ENCODE data around the gene VPS33A.
"Not testable (repeated sequence)": the region's sequence is repeated elsewhere in the genome, so short reads cannot be mapped to it uniquely, and the experiment has no call there.

The VPS33A gene

GRCh38 chr12:122266230-122266901 is at the start of gene VPS33A:
VPS33A (minus strand) TSS chr12:122266494; CDS start chr12:122266408, 86 bp downstream.
- peak; percentile 97 for DNase-seq (ENCODE audit: low spot score)

DNA sequence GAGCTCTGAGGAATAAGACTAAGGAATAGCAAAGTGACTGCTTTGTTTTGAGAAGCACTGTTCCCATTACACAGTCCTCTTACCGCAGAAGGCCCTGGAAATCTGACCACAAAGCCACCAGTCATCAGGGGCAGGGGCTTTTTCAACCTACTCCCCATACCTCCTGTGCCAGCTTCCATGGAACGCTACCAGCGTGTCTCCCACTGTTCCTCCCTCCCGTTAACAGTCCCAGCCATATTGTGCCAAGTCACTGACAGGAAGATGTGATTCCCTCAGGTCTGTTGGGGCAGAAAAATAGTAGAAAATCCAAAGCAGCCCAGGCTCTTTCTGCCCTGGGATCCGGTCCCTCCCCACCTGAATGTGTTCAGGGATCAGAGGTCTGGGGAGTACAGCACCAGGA is 46.6 kb upstream of the VPS33A start:
- DNase-seq (ENCODE audit: low spot score) = no peak

- DNase-seq (ENCODE audit: low spot score) = no peak
These were observed 45.4 kb upstream of the VPS33A start for GRCh38 chr12:122311696-122312095.

DNA sequence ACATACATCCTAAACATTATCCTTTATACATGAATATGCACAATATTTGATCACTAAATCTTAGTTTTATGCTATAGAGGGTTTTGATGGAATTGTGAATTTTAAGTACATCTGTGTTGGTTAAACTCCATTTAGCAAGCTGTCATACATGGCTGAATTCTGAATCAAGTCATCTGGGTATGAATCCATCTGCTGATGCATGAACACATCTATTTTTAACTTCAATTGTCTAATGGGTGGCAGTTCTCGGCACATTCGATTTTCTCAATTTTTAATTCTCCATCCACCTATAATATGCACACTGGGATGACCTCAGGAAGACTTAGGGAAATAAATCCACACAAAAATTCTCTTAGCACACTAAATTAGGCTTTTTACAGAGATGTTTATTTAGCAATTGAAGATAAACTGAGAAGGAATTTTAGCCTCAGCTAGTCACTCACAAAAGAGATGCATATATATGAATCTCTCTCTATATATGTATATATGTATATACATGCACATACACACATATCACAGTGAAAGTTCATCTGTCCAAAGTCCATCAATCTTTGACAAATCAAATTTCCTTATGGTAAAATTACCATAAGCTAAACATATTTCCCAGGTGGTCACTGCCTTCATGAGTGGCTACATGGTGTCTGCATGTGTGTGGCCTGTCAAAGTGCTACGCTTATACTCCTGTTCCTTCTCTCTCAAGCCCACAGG is 44.5 kb upstream of the VPS33A start:
- DNase-seq (ENCODE audit: low spot score) = no peak

- no peak for DNase-seq (ENCODE audit: low spot score)
These were observed 43.3 kb upstream of the VPS33A start for GRCh38 chr12:122309564-122310121.

- peak; percentile 23 for DNase-seq (ENCODE audit: low spot score)
These were observed 42.5 kb upstream of the VPS33A start for GRCh38 chr12:122308811-122309210.

GRCh38 chr12:122306407-122306806 is 40.1 kb upstream of the VPS33A start:
- no peak for DNase-seq (ENCODE audit: low spot score)

DNA sequence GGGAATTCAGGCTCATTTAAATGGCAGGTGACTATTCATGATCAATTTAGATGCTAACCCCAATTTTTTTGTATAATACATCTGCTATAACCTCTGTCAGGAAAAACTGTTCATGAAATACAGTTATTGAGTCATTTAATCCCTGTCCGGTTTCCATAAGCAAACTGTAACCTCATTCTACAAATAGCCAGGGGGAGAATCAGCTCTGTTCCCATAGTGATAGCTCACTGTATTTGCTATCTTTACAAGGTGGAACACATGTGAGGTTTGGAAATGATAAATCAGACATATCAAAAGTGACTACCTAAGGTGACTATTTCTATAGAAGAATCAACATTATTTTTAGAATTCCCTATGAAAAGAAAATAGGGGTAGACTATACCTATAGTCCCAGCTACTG is 38.6 kb upstream of the VPS33A start:
- no peak for DNase-seq (ENCODE audit: low spot score)

DNA sequence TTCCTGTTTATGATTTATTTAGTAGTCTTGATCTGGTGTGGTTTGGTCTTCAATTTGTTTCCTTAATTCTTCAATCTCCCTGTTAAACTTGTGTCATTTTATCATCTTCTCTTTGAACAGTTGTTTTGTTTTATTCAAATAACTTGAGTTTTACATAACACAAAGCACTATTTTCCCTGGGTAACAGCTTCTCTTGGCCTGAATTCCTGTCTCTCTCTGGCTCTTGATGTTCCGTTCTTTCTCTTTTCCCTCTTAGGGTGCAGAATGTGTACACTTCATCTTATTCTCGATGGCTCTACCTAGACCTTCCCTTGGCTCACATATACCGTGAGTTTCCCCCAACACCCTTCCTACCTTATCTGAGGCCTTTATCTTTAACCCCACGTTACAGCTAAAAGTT is 36.8 kb upstream of the VPS33A start:
- DNase-seq (ENCODE audit: low spot score) = no peak

- DNase-seq (ENCODE audit: low spot score) = no peak
These were observed 31.9 kb upstream of the VPS33A start for GRCh38 chr12:122298071-122298748.

GRCh38 chr12:122297494-122297893 is 31.2 kb upstream of the VPS33A start:
- no peak for DNase-seq (ENCODE audit: low spot score)

GRCh38 chr12:122295877-122296276 is 29.6 kb upstream of the VPS33A start:
- no peak for DNase-seq (ENCODE audit: low spot score)

GRCh38 chr12:122293081-122293480 is 26.8 kb upstream of the VPS33A start:
- no peak for DNase-seq (ENCODE audit: low spot score)

DNA sequence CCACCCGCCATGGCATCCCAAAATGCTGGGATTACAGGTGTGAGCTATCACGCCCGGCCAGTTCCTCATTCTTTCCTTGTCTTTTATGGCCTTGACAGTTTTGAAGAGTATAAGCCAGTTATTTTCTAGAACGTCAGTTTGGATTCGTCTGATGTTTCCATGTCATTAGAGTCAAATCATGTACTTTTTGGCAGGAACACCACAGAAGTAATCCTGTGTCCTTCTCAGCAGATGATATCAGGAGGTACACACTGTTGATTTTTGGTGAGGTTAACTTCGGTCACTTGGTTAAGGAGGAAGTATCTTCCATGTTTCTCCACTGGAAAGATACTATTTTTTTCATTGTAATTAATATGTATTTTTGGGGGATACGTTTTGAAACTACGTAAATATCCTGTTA is 25.1 kb upstream of the VPS33A start:
- no peak for DNase-seq (ENCODE audit: low spot score)

- no peak for DNase-seq (ENCODE audit: low spot score)
These were observed 17.4 kb upstream of the VPS33A start for GRCh38 chr12:122283680-122284079.

- DNase-seq (ENCODE audit: low spot score) = peak; percentile 76
These were observed 15.8 kb upstream of the VPS33A start for GRCh38 chr12:122282061-122282460.

DNA sequence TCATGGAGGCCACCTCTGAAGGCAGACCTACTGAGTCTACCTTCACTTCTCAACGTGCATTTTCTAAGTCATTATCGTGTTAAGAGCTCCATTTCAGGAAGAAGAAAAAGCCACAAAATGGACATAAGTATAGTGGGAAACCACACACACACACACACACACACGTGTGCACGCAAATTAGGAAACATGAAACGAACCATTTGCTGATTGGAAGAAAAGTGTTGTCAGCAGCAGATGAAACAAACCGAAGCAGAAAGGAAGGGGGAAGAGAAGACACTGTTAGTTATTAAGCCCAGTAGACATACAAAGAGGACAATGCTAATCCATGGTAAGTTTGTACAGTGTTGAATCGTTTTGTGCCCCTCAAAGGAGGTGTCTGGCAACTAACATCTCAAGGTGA is 9.9 kb upstream of the VPS33A start:
- no peak for DNase-seq (ENCODE audit: low spot score)

GRCh38 chr12:122275459-122275858 is 9.2 kb upstream of the VPS33A start:
- no peak for DNase-seq (ENCODE audit: low spot score)

DNA sequence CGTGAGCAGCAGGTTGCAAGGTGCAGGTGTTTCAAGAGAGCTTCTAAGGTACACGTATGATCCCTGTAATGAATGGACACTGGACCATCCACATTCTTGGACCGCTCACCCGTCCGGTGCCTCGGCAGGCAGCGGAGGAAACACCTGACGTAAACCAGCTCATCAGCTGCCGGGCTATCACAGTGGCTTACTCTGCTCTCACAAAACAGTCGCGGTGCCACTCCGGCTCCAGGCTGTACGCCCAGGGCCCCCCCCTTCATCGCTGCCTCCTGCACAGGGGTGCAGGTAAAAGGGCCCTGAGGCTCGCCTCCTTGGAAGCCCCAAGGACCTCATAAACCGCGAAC is 436 bp downstream of the VPS33A start:
- peak; percentile 46 for DNase-seq (ENCODE audit: low spot score)

- DNase-seq (ENCODE audit: low spot score) = no peak
These were observed 818 bp downstream of the VPS33A start for GRCh38 chr12:122265476-122265875.

DNA sequence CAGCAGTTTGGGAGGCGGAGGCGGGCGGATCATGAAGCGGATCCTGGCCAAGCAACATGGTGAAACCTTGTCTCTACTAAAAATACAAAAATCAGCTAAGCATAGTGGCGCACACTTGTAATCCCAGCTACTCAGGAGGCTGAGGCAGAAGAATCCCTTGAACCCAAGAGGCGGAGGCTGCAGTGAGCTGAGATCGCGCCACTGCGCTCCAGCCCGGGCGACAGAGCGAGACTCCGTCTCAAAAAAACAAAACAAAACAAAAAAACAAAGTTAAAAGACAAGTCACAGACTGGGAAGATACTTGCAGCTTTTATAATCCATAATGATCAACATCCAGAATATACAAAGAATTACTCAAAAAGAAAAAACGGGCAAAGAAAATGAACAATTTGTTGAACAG is 5.6 kb downstream of the VPS33A start:
- not testable (repeated sequence) for DNase-seq (ENCODE audit: low spot score)

DNA sequence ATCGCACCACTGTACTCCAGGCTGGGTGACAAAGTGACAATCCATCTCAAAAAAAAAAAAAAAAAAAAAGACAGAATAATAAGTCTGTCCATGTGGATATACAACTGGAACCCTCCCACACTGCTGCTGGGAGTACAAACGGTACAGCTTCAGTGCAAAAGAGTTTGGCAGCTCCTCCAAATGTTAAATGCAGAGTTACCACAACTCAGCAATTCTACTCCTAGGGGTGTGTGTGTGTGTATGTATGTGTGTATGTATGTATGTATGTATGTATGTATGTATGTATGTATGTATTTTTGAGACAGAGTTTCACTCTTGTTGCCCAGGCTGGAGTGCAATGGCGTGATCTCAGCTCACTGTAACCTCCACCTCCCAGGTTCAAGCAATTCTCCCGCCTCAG is 7.4 kb downstream of the VPS33A start:
- DNase-seq (ENCODE audit: low spot score) = not testable (repeated sequence)

- not testable (repeated sequence) for DNase-seq (ENCODE audit: low spot score)
These were observed 7.8 kb downstream of the VPS33A start for GRCh38 chr12:122258462-122258861.

Measured in GM03348 (cell line).